ENCODE data around the gene A2M.
"Not testable (repeated sequence)": the region's sequence is repeated elsewhere in the genome, so short reads cannot be mapped to it uniquely, and the experiment has no call there.

The A2M gene

GRCh38 chr12:9115731-9116559, at the start of gene A2M:
TSS of gene A2M (minus strand) at chr12:9115919. CDS start at chr12:9115849, 70 bp downstream.
- DNase-seq, result no peak

DNA sequence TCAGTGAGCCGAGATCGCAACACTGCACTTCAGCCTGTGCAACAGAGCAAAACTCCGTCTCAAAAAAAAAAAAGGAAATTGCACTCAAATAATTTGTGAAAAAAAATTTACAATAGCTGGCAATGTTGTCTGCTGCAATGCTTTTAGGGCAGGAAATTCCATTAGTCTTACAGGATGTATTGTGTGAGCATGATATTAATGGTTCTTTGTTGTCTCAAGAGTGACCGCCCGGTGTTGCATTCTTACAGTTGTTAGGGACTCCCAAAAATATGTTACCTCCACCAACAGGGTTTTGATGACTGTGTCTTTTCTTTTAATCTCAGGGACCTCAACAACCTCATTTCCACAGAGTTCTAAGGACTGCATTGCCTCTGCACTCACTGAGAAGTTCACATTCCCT, 47.7 kb upstream of the A2M start:
- DNase-seq, result no peak

DNA sequence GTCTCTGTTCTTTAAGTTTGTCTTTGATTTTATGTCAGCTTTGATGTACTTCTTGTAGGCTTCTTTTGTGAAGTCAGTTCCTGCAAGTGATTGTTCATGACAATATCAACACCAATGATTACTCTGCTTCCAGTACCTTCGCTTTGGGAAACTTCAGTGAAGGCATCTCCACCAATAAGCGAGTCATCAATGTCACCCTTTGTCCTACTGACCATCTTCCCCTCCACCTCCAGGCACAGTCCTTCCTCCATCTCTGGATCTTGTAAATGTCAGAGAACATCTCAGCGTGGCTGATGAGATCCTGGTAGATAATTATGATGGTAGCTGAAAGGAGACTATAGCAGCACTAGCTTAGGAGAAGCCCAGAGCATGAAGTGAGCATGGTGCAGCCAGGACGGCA, 40.4 kb upstream of the A2M start:
- no peak for DNase-seq

GRCh38 chr12:9149372-9149771, 33.7 kb upstream of the A2M start:
- no peak for DNase-seq

GRCh38 chr12:9148926-9149325, 33.2 kb upstream of the A2M start:
- DNase-seq, result no peak

GRCh38 chr12:9147461-9147860, 31.7 kb upstream of the A2M start:
- no peak for DNase-seq

- no peak for DNase-seq
Measured at GRCh38 chr12:9144730-9145106, 29.0 kb upstream of the A2M start.

GRCh38 chr12:9143929-9144729, 28.4 kb upstream of the A2M start:
- no peak for DNase-seq

DNA sequence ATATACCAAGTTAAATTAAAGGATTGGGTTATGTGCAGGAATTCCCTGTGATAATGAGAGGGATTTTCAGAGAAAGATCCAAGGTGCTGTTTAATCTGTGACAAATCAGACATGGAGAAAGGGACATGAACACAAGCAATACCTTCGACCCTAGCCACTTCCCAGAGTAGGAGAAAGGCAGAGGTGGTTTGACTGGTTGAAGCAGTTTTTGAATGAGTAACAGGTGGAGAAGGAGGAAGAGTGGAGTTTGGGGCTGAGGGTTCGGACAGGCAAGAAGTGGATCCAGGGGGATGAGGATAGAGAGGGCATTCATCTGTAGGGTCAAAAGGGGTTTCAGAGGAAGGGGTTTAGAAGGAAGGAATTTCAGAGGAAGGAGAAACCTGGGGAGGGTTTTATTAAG, 27.4 kb upstream of the A2M start:
- no peak for DNase-seq

DNA sequence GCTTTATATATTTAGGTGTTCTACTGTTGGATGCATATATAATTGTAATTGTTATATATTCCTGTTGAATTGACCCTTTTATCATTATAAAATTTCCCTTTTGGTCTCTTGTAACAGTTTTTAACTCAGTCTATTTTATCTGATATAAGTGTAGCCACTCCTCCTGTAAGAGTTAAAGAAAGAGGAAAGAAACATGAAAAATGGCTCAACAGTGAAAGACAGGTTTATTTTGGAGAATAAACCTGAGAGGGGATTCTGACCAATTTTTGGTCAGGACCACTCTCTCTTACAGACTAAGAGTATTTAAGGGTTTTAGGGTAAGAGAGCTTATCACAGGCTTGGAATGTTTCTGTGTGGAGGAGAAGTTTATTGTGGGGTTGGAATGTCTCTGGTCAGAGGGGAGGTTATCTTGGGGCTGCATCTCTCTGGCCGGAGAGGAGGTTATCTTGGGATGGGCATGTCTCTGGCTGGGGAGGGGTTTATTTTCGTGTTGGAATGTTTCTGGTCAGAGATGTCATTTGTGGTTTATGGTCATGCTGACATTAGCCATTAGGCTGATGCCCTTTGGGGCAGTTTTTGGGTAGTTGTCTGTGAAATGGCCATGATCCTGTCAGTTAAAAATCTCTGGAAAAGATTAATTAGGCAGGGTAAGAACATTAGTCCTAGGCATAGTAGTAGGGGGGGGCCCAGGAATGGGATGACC, 24.0 kb upstream of the A2M start:
- not testable (repeated sequence) for DNase-seq

DNA sequence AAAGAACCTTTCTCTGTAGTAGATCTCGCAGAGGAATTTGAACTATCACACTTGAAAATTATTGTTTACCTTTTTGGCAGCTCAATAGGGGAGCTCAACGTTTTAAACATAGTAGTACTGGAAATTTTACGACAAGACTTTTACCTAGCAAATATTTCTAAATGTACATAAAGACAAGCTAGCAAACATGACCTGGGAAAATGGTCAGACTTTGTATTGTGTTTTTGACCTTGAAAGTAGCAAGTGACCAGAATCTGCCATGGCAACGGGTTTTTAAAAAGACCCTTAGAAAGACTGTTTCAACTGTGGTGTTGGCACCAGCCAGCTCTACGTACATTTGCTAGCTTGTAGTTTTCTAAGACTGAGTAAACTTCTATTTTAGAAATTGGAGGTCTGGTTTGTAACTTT, 20.2 kb upstream of the A2M start:
- DNase-seq, result no peak

- DNase-seq, result peak; percentile 12
Measured at GRCh38 chr12:9134981-9135628, 19.4 kb upstream of the A2M start.

DNA sequence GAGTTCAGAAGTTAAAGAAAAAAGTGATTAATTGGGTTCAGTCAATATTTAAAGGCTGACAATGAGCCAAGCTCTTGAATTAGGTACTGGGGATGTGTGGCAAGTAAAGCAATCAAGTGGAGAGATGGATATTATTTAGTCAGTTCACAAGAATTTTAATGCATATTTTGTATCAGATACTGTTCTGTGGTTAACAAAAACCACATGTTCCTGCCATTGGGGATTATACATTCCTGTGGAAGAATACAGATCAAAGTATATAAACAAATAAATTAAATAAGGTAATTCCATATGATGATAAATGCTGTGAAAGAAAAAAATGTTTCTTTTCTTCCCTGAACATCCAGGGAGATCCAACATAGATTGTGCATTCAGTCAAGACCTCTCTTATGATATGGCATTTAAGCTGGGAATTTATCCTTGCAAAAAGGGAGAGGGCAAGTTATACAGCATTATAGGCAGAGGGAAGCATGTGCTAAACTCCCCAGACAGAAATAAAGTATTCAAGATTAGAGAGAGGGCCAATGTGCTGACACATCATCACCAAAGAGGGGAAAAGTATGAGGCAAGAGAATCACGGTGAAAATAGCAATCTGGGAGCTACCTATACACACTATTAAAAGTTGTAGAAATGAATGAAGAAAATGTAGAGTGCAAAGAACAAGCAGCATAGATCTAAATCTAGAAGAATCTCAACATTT, 17.6 kb upstream of the A2M start:
- no peak for DNase-seq

DNA sequence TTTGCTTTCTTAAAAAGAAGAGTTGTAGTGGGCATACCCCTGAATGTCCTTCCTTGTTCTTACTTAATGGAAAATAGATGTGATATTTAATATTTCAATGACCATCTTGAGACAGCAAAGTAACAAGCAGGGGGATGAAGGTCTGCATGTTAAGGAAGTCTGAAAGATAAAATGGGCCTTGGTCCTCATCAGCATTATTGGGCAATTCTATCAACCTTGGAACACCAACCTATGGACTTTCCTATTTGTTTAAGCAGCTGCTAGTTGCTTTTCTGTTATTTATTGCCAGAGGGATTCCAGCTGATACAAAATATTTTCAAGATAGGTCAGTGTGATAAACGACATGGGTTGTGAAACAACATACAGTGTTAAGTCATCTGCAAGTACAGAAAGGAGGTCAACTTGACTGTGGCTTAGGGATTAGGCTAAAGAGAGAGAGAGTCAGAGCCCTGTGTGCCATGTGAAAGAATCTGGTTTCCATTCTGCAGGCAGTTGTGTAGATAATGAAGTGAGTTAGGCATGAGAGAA, 16.4 kb upstream of the A2M start:
- DNase-seq, result no peak

- no peak for DNase-seq
Measured at GRCh38 chr12:9130244-9130643, 14.5 kb upstream of the A2M start.

DNA sequence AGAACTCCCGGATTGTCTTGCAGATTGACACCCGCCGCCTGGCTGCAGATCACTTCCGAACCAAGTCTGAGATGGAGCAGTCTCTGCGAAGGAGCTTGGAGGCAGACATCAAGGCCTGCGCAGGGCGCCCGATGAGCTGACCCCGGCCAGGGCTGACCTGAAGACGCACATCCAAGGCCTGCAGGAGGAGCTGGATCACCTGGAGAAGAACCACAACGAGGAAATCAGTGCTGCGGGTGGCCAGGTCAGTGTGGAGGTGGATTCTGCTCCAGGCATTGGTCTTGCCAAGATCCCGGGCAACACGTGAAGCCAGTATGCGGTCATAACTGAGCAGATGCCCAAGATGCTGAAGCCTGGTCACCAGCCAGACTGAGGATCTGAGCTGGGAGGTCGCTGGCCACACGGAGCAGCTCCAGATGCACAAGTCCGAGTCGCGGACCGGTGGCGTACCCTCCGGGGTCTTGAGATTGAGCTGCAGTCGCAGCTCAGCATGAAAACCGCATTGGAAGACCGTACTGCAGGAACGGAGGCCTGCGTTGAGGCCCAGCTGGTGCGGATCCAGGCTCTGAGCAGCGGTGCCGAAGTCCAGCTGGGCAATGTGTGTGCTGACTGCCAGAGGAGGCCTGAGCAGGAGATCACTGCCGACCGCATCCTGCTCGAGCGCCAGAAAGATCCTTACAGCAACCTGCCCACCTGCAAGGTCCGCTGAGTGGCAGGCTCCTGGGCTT, 12.4 kb upstream of the A2M start:
- no peak for DNase-seq

- DNase-seq, result no peak
Measured at GRCh38 chr12:9127484-9127883, 11.8 kb upstream of the A2M start.

DNA sequence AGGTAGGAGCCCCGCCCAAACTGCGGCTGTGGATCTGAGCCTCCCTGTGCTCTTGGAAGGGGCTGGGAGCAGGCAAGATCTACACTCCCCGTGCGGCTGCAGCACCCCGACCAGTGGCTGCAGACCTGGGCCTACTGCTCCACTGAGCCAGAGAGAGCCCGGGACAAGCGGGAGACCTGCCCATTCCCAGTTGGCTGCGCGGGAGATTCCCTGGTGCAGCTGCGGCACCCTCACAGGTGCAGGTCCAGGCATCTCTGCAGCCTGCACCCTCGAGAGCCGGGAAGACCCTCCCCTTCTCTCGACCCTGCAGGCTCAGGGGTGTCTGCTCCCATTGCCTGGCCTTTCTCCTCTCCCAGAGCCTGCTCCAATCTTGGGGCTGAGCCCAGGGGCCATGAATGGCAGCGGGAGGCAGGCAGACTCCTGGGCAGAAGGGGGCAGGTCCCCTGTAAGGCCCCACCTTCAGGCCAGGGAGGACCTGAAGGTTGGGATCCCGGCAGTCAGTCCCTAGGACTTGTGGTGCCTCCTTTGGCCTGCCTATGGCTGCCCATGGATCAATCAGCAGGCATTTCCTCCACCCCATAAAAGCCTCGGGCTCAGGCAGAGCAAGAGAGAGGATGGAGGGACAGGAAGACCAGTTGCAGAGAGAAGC, 8.8 kb upstream of the A2M start:
- DNase-seq, result no peak

DNA sequence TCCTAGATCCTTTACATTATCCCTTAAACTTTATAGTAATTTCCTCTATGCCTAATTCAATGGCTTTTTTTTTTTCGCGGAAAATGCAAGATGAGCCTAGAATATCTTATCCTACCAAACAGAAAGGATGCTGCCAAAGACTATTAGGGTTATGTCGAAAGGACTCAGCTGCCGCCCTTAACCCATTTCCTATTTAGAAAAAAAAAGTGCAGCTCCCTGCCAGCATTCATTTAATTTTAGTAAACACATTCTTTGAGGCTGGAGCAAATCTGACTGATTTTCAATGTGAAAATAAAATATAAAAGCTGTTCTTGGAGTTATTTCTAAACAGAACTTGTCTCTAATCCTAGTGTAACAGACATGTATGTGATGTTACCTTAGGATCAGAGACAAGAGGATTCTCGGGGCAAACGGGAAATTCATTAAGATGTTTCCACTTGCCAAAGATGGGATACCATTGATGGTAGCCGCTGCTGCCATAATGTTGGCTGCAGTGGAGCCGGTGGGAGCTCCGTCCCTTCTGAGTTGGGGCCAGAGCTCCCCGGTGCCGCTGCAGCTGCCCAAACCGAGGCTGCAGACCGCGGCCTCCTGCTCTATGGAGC, 8.2 kb upstream of the A2M start:
- DNase-seq, result no peak

DNA sequence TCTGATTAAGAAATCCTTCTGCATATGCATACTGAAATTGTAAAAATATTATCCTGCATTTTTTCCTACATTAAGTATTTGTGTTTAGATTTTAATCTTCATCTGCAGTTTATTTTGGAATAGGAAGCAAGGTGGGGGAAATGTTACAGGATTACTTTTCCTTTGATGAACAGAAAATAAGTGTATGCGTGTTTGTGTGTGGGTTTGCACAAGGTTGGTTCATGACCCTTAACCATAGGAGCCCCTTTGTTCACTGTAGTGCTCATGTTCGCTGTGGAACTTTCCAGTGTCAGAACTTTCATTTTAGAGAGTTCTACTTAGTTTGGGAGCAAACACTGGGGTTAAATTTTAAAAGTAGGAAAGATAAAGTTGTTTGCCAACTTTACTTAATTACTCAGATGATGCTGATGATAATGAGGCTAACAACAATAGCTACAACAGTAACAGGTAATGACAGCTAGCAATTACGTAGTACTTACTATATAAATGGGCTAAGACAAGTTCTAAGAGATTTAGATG, 6.4 kb upstream of the A2M start:
- no peak for DNase-seq

Data from activated CD4-positive, alpha-beta T cell treated with anti-CD3 and anti-CD28 coated beads, Interleukin-2, amount 50 U/mL, for 16 hours (primary cell).